ENCODE results near the gene UBLCP1.
"Not testable (repeated sequence)": the region's sequence is repeated elsewhere in the genome, so short reads cannot be mapped to it uniquely, and the experiment has no call there.

The UBLCP1 gene

DNA sequence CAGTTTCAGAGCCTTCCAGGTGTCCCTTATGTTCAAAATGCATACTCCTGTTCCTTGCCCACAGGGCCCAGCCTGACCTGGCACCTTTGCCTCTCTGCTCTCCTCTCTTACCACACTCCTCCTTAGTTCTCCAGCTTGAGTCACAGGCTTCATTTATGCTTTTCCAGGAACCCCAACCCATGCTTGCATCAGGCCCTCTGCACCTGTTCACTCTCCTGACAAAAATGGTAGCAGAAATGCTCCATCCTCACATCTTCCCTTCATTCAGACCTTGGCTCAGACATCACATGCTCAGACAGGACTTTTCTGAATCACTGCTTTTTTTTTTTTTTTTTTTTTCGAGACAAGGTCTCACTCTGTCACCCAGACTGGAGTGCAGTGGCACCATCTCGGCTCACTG is 38.6 kb upstream of the UBLCP1 start:
- Histone ChIP-seq H3K9ac (no peak overlapping the region), H2AFZ (ENCODE audit: low read depth) (no peak overlapping the region), H3K4me1 (ENCODE audit: low read depth, poor library complexity, severe bottlenecking) (no peaks in the 10 kb centered on the region), H3K4me2 (no peak overlapping the region), H3K27ac (no peak overlapping the region), H3K27me3 (ENCODE audit: insufficient read depth, low read depth) (no peaks in the 10 kb centered on the region), H3K36me3 (ENCODE audit: insufficient read depth) (no peaks in the 10 kb centered on the region), H3K79me2 (ENCODE audit: insufficient read depth, low read depth) (no peaks in the 10 kb centered on the region), H3K4me3 (IDR thresholded peaks at IDR 0.05; ENCODE audit: insufficient read depth, low read depth, low read length) (no peak overlapping the region), H4K20me1 (ENCODE audit: insufficient read depth) (no peaks in the 10 kb centered on the region)
- TF ChIP-seq, protein P1, sequence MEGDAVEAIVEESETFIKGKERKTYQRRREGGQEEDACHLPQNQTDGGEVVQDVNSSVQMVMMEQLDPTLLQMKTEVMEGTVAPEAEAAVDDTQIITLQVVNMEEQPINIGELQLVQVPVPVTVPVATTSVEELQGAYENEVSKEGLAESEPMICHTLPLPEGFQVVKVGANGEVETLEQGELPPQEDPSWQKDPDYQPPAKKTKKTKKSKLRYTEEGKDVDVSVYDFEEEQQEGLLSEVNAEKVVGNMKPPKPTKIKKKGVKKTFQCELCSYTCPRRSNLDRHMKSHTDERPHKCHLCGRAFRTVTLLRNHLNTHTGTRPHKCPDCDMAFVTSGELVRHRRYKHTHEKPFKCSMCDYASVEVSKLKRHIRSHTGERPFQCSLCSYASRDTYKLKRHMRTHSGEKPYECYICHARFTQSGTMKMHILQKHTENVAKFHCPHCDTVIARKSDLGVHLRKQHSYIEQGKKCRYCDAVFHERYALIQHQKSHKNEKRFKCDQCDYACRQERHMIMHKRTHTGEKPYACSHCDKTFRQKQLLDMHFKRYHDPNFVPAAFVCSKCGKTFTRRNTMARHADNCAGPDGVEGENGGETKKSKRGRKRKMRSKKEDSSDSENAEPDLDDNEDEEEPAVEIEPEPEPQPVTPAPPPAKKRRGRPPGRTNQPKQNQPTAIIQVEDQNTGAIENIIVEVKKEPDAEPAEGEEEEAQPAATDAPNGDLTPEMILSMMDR (conservative IDR thresholded peaks at IDR 0.05; ENCODE audit: low read depth, low read length) = no peak

DNA sequence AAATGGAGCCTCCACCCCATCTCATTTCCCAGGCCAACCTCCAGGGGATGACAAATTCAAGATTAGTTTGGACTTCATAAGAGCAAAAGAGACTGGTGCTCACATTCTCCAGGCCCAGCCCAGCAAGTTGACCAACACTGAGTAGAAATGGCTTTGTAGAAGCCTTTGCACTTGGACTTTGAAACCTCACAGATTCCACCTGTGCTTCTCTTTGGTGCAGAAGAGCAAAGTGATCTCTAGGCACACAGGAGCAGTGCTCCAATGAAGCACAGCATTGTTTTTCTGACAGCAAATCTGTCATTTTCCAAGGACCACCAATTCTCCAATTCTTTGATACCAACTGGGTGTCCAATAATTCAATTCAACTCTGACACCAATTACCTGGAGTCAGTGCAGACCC is 36.6 kb upstream of the UBLCP1 start:
- H2AFZ ChIP-seq (ENCODE audit: low read depth) = no peak overlapping the region
- H3K4me2 ChIP-seq = no peak overlapping the region
- H3K79me2 ChIP-seq (ENCODE audit: insufficient read depth, low read depth) = no peaks in the 10 kb centered on the region
- TF ChIP-seq, protein P1 (conservative IDR thresholded peaks at IDR 0.05; ENCODE audit: low read depth, low read length) = no peak
- H3K4me1 ChIP-seq (ENCODE audit: low read depth, poor library complexity, severe bottlenecking) = no peaks in the 10 kb centered on the region
- H3K27ac ChIP-seq = no peak overlapping the region
- no peak overlapping the region for H3K4me3 ChIP-seq (IDR thresholded peaks at IDR 0.05; ENCODE audit: insufficient read depth, low read depth, low read length)
- no peak overlapping the region for H3K9ac ChIP-seq
- no peaks in the 10 kb centered on the region for H4K20me1 ChIP-seq (ENCODE audit: insufficient read depth)
- H3K27me3 ChIP-seq (ENCODE audit: insufficient read depth, low read depth) = no peaks in the 10 kb centered on the region
- no peaks in the 10 kb centered on the region for H3K36me3 ChIP-seq (ENCODE audit: insufficient read depth)

DNA sequence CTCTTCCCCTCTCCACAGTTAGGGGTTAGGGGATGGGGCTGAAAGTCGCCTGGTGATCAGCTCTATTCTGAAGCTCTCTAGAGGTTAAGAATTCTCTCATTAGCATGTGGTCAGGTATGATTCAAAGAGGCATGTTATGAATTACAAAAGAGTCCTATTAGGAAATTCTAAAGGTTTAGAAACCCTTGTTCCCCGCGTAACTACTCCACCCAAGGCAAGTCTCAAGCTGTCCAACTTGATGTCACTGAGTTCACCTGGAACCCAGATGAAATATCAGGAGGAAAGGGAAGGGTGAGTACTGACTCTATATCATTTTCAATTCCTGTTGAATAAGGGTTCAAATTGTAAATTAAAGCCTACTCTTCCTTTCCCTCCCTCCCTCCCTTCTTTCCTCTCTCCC is 35.6 kb upstream of the UBLCP1 start:
- Histone ChIP-seq H3K4me2 (no peak overlapping the region), H3K9ac (no peak overlapping the region), H3K79me2 (ENCODE audit: insufficient read depth, low read depth) (no peaks in the 10 kb centered on the region), H3K4me1 (ENCODE audit: low read depth, poor library complexity, severe bottlenecking) (no peaks in the 10 kb centered on the region), H3K27me3 (ENCODE audit: insufficient read depth, low read depth) (no peaks in the 10 kb centered on the region), H3K27ac (no peak overlapping the region), H2AFZ (ENCODE audit: low read depth) (no peak overlapping the region), H4K20me1 (ENCODE audit: insufficient read depth) (no peaks in the 10 kb centered on the region), H3K36me3 (ENCODE audit: insufficient read depth) (no peaks in the 10 kb centered on the region), H3K4me3 (IDR thresholded peaks at IDR 0.05; ENCODE audit: insufficient read depth, low read depth, low read length) (no peak overlapping the region)
- TF ChIP-seq, protein P1 (conservative IDR thresholded peaks at IDR 0.05; ENCODE audit: low read depth, low read length) = no peak

DNA sequence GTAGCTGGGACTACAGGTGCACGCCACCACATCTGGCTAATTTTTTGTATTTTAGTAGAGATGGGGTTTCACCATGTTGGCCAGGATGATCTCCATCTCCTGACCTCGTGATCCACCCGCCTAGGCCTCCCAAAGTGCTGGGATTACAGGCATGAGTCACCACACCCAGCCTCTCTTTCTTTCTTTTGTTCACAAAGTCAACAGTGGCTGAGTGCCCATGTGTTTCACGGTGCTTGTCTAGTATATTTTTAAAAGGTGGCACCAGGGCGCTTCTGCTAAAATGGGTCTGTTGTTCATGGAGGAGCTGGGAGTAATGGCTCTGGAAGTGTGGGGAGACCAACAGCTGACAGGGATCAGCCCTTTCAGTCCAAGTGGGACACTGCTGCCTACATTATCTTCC is 35.0 kb upstream of the UBLCP1 start:
- not testable (repeated sequence) for H3K4me2 ChIP-seq; H3K36me3 ChIP-seq (ENCODE audit: insufficient read depth); H3K9ac ChIP-seq; H2AFZ ChIP-seq (ENCODE audit: low read depth); H4K20me1 ChIP-seq (ENCODE audit: insufficient read depth); H3K27ac ChIP-seq; H3K27me3 ChIP-seq (ENCODE audit: insufficient read depth, low read depth); H3K4me3 ChIP-seq (IDR thresholded peaks at IDR 0.05; ENCODE audit: insufficient read depth, low read depth, low read length); H3K4me1 ChIP-seq (ENCODE audit: low read depth, poor library complexity, severe bottlenecking); H3K79me2 ChIP-seq (ENCODE audit: insufficient read depth, low read depth)

DNA sequence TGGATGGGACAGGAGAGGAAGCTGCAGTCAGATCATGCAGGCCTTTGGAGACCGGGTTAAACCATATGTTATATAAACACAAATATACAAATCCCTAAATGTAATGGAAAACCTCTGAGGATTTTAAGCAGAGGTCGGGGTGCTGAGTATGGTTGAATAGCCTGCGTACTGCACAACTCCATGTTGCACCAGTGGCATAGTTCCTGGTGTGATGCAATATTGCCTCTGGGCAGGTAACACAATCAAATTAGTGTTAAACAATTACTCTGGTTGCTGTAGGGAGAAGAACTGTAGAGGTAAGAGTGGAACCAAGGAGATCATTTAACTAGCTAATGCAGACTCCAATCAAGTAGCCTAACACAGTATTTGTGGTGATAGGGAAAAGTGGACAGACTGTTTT is 32.4 kb upstream of the UBLCP1 start:
- no peak overlapping the region for H3K4me2 ChIP-seq
- H3K36me3 ChIP-seq (ENCODE audit: insufficient read depth) = no peaks in the 10 kb centered on the region
- H3K27ac ChIP-seq = no peak overlapping the region
- no peak overlapping the region for H3K9ac ChIP-seq
- no peaks in the 10 kb centered on the region for H3K4me1 ChIP-seq (ENCODE audit: low read depth, poor library complexity, severe bottlenecking)
- H3K27me3 ChIP-seq (ENCODE audit: insufficient read depth, low read depth) = no peaks in the 10 kb centered on the region
- H3K4me3 ChIP-seq (IDR thresholded peaks at IDR 0.05; ENCODE audit: insufficient read depth, low read depth, low read length) = no peak overlapping the region
- H3K79me2 ChIP-seq (ENCODE audit: insufficient read depth, low read depth) = no peaks in the 10 kb centered on the region
- H2AFZ ChIP-seq (ENCODE audit: low read depth) = no peak overlapping the region
- H4K20me1 ChIP-seq (ENCODE audit: insufficient read depth) = no peaks in the 10 kb centered on the region
- TF ChIP-seq, protein P1 (conservative IDR thresholded peaks at IDR 0.05; ENCODE audit: low read depth, low read length) = no peak

All from KMS-11 (cell line).